AG09319 (cell line): ENCODE results near the gene DHODH.
"Not testable (repeated sequence)": the region's sequence is repeated elsewhere in the genome, so short reads cannot be mapped to it uniquely, and the experiment has no call there.

Experiments used
- DNase-seq: peaks from one replicate; pipeline ENCODE4 v3.0.0-alpha.2; 2010; ENCODE audit warnings: low read depth; ENCODE audit errors: extremely low read depth
- CTCF ChIP-seq: IDR thresholded peaks from 2 replicates; pipeline ENCODE4 v1.5.1; 2011; ENCODE audit warnings: low read depth, mild to moderate bottlenecking, inconsistent platforms, low read length, moderate library complexity

DHODH gene

GRCh38 chr16:72001180-72001874, 7.2 kb upstream of the DHODH start:
- no peak for DNase-seq
- TF ChIP-seq CTCF, result no peak

- no peak for DNase-seq
- no peak for TF ChIP-seq CTCF
These were observed 5.9 kb upstream of the DHODH start for GRCh38 chr16:72002619-72003018.

- not testable (repeated sequence) for DNase-seq
These were observed 500 bp upstream of the DHODH start for GRCh38 chr16:72008065-72008423.

GRCh38 chr16:72009779-72010178, 1.2 kb downstream of the DHODH start:
- DNase-seq, result no peak
- no peak for TF ChIP-seq CTCF

- DNase-seq, result no peak
- TF ChIP-seq CTCF, result no peak
These were observed 4.1 kb downstream of the DHODH start for GRCh38 chr16:72012607-72013006.

- no peak for DNase-seq
- no peak for TF ChIP-seq CTCF
These were observed 4.8 kb downstream of the DHODH start for GRCh38 chr16:72013389-72013788.

- no peak for DNase-seq
- no peak for TF ChIP-seq CTCF
These were observed 5.5 kb downstream of the DHODH start for GRCh38 chr16:72013888-72014581.

- no peak for DNase-seq
- no peak for TF ChIP-seq CTCF
These were observed 6.1 kb downstream of the DHODH start for GRCh38 chr16:72014675-72015074.
